Measurements from ENCODE around the gene OR2T29. TPM values are rescaled to one million over a fixed set of nuclear protein-coding genes. Genes with fewer than 3 reads are reported as not detected.
"Not testable (repeated sequence)": the region's sequence is repeated elsewhere in the genome, so short reads cannot be mapped to it uniquely, and the experiment has no call there.

Gene OR2T29
- total RNA-seq, 2 experiments from 2014 or later = not detected

DNA sequence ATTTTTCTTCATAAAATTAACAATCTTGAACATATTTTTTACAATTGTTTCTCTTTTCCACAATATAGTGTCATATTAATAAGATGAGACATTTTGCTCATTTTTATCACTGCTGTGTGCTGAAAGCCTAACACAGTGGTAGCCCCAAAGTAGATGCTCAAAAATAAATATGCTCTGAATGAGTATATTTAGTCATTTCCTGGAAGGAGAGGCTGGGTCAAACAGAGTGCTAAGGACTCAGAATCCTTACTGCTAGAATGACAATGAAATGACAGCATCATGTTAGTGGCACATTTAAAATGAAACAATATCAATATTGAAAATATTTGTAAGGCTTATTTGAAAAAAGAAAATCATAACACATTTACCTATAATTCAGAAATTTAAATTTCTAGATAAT is 25.1 kb downstream of the OR2T29 start:
- H3K4me1 Mint-ChIP-seq (ENCODE audit: low read depth); intact Hi-C loops (cut with micrococcal nuclease): not testable (repeated sequence)

DNA sequence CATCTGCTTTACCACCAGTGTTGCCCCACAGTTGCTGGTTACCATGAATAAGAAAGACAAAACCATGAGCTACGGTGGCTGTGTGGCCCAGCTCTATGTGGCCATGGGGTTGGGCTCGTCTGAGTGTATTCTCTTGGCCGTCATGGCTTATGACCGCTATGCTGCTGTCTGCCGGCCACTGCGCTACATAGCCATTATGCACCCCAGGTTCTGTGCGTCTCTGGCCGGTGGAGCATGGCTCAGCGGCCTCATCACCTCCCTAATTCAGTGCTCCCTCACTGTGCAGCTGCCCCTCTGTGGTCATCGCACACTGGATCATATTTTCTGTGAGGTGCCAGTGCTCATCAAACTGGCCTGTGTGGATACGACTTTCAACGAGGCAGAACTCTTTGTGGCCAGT is 40.7 kb downstream of the OR2T29 start:
- no peaks in the 10 kb centered on the region for H3K4me1 Mint-ChIP-seq (ENCODE audit: low read depth)
- POLR2A ChIA-PET = no interaction called here
- CTCF ChIA-PET = no interaction called here
- no peaks in the 10 kb centered on the region for H3K9me3 Mint-ChIP-seq
- H3K36me3 Mint-ChIP-seq (ENCODE audit: low read depth) = no peaks in the 10 kb centered on the region
- ATAC-seq = no peak
- H3K27ac Mint-ChIP-seq = no peak overlapping the region
- H3K27me3 Mint-ChIP-seq = no peaks in the 10 kb centered on the region
- DNase-seq = no peak
- TF ChIP-seq, protein P1, sequence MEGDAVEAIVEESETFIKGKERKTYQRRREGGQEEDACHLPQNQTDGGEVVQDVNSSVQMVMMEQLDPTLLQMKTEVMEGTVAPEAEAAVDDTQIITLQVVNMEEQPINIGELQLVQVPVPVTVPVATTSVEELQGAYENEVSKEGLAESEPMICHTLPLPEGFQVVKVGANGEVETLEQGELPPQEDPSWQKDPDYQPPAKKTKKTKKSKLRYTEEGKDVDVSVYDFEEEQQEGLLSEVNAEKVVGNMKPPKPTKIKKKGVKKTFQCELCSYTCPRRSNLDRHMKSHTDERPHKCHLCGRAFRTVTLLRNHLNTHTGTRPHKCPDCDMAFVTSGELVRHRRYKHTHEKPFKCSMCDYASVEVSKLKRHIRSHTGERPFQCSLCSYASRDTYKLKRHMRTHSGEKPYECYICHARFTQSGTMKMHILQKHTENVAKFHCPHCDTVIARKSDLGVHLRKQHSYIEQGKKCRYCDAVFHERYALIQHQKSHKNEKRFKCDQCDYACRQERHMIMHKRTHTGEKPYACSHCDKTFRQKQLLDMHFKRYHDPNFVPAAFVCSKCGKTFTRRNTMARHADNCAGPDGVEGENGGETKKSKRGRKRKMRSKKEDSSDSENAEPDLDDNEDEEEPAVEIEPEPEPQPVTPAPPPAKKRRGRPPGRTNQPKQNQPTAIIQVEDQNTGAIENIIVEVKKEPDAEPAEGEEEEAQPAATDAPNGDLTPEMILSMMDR (IDR thresholded peaks at IDR 0.05) = no peak
- intact Hi-C loops (cut with micrococcal nuclease) = no loop called here
- H3K4me3 Mint-ChIP-seq = no peak overlapping the region

More for the DNA sequence above, 25.1 kb downstream of the OR2T29 start:
- ATAC-seq = peak; percentile 53
- H3K27me3 Mint-ChIP-seq; CTCF ChIA-PET; H3K36me3 Mint-ChIP-seq (ENCODE audit: low read depth); H3K4me3 Mint-ChIP-seq; H3K27ac Mint-ChIP-seq; H3K9me3 Mint-ChIP-seq; POLR2A ChIA-PET; DNase-seq: not testable (repeated sequence)

DNA sequence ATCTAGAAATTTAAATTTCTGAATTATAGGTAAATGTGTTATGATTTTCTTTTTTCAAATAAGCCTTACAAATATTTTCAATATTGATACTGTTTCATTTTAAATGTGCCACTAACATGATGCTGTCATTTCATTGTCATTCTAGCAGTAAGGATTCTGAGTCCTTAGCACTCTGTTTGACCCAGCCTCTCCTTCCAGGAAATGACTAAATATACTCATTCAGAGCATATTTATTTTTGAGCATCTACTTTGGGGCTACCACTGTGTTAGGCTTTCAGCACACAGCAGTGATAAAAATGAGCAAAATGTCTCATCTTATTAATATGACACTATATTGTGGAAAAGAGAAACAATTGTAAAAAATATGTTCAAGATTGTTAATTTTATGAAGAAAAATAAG is 52.4 kb downstream of the OR2T29 start:
- H3K9me3 Mint-ChIP-seq; CTCF ChIA-PET; POLR2A ChIA-PET; H3K4me1 Mint-ChIP-seq (ENCODE audit: low read depth); H3K36me3 Mint-ChIP-seq (ENCODE audit: low read depth); H3K27me3 Mint-ChIP-seq; intact Hi-C loops (cut with micrococcal nuclease); H3K27ac Mint-ChIP-seq; DNase-seq; H3K4me3 Mint-ChIP-seq: not testable (repeated sequence)
- peak; percentile 24 for ATAC-seq

DNA sequence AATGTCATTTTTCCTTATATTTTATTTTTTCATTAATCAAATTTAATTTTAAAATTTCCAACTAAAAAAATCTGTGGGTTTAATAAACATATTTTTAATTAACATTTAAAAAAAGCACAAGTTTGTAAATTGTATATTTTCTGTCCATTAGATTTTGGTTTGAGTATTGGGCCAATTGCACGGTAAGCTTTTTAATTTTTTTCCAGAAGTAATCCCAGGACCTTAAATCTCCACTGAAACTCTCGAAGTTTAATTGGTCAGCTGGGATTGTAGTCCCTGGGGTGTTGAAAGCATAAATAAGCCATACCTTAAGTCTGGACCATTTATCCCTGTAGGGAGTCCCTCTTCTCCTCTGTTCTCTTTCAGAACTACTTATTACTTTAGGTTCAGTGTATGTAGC is 54.8 kb downstream of the OR2T29 start, which contains the start of gene OR2G6:
TSS of gene OR2G6 (plus strand) at position 301 of the 400 bp plus-strand sequence. CDS start 13,574 bp downstream, outside the sequence.
- H3K4me3 Mint-ChIP-seq; H3K36me3 Mint-ChIP-seq (ENCODE audit: low read depth); POLR2A ChIA-PET; H3K27me3 Mint-ChIP-seq; H3K4me1 Mint-ChIP-seq (ENCODE audit: low read depth); DNase-seq; H3K27ac Mint-ChIP-seq; ATAC-seq; intact Hi-C loops (cut with micrococcal nuclease); H3K9me3 Mint-ChIP-seq; CTCF ChIA-PET: not testable (repeated sequence)

Other genes starting within 250 kb of the OR2T29 start
- not detected for gene OR2M7, start 238.2 kb downstream of the OR2T29 start, total RNA-seq
- gene OR14C36, start 214.0 kb downstream of the OR2T29 start, total RNA-seq = not detected
- gene OR2T4, start 201.1 kb downstream of the OR2T29 start, total RNA-seq = not detected
- gene OR2T6, start 187.0 kb downstream of the OR2T29 start, total RNA-seq = not detected
- gene OR2T1, start 159.7 kb downstream of the OR2T29 start, total RNA-seq = not detected
- not detected for gene OR2T2, start 117.1 kb downstream of the OR2T29 start, total RNA-seq
- not detected for gene OR2T3, start 89.4 kb downstream of the OR2T29 start, total RNA-seq
- gene OR2T5, start 74.2 kb downstream of the OR2T29 start, total RNA-seq = not detected
- not detected for gene OR2G6, start 54.7 kb downstream of the OR2T29 start, total RNA-seq
- not detected for gene OR2T34, start 12.0 kb upstream of the OR2T29 start, total RNA-seq
- not detected for gene OR2T10, start 34.9 kb upstream of the OR2T29 start, total RNA-seq
- not detected for gene OR2T11, start 72.3 kb upstream of the OR2T29 start, total RNA-seq
- not detected for gene OR2T35, start 82.5 kb upstream of the OR2T29 start, total RNA-seq
- not detected for gene OR2T27, start 92.8 kb upstream of the OR2T29 start, total RNA-seq
- gene OR14I1, start 140.0 kb upstream of the OR2T29 start, total RNA-seq = not detected
- gene LYPD8, start 193.0 kb upstream of the OR2T29 start, total RNA-seq = not detected